Osteoblast (primary cell): ENCODE data around the gene SLC19A3. TPM values are rescaled to one million over a fixed set of nuclear protein-coding genes. Genes with fewer than 3 reads are reported as not detected.
A peak's percentile ranks its signal among the peaks of the same experiment; 100 is the strongest.

Source experiments
- DNase-seq: peaks from one replicate; pipeline ENCODE4 v3.0.0; 2011; ENCODE audit warnings: low spot score, mixed read lengths; ENCODE audit not compliant: insufficient read length; ENCODE audit errors: missing footprints
- H2AFZ ChIP-seq: 2 replicates; pipeline ENCODE4 v1.6.0; 2011; ENCODE audit warnings: mild to moderate bottlenecking, low read length
- H3K27ac ChIP-seq: 2 replicates; pipeline ENCODE4 v1.5.1; 2011; ENCODE audit warnings: mild to moderate bottlenecking, low read depth, low read length, moderate library complexity
- H3K27me3 ChIP-seq: 2 replicates; pipeline ENCODE4 v1.6.0; 2012; ENCODE audit warnings: mild to moderate bottlenecking, control low read depth, inconsistent platforms, low read length, moderate library complexity; ENCODE audit not compliant: insufficient read depth
- H3K36me3 ChIP-seq: 2 replicates; pipeline ENCODE4 v1.5.1; 2011; ENCODE audit warnings: mild to moderate bottlenecking, low read length, control low read depth, moderate library complexity; ENCODE audit not compliant: insufficient read depth
- H3K4me1 ChIP-seq: 2 replicates; pipeline ENCODE4 v1.5.1; 2011; ENCODE audit warnings: mild to moderate bottlenecking, low read length, control low read depth, moderate library complexity; ENCODE audit not compliant: insufficient read depth
- H3K4me2 ChIP-seq: 2 replicates; pipeline ENCODE4 v1.6.0; 2011; ENCODE audit warnings: mild to moderate bottlenecking, low read length; ENCODE audit not compliant: insufficient read depth
- H3K4me3 ChIP-seq: fragments of 200-600 bp; sonication (generic); 3 replicates; pipeline ENCODE4 v1.5.1; 2012; ENCODE audit warnings: mild to moderate bottlenecking, low read length, inconsistent platforms; ENCODE audit not compliant: insufficient read depth
- H3K79me2 ChIP-seq: 2 replicates; pipeline ENCODE4 v1.6.0; 2012; ENCODE audit warnings: mild to moderate bottlenecking, low read length, control low read depth, inconsistent platforms; ENCODE audit not compliant: insufficient read depth
- H3K9me3 ChIP-seq: 2 replicates; pipeline ENCODE4 v1.5.1; 2011; ENCODE audit warnings: low read depth, low read length, control low read depth
- H4K20me1 ChIP-seq: 2 replicates; pipeline ENCODE4 v1.6.0; 2012; ENCODE audit warnings: mild to moderate bottlenecking, low read length, control low read depth; ENCODE audit not compliant: insufficient read depth
- CTCF ChIP-seq: IDR thresholded peaks from 2 replicates; pipeline ENCODE4 v1.5.1; 2011; ENCODE audit warnings: mild to moderate bottlenecking, low read depth, low read length, moderate library complexity; ENCODE audit errors: extremely low read depth
- total RNA-seq: library from RNA; depleted of rRNA; stranded (reverse); fragments of >200 nt; gene quantifications from 2 replicates; pipeline ENCODE4 v1.2.3, GENCODE V29; 2012

SLC19A3 gene
- 0.29 and 0.36 TPM in 2 replicates for total RNA-seq

GRCh38 chr2:227717687-227718567, at the start of gene SLC19A3:
SLC19A3 (minus strand) TSS chr2:227718028; CDS start chr2:227702318, 15,710 bp downstream.
- H3K27me3 ChIP-seq, result peaks cover 11% of the 10 kb centered on the region
- TF ChIP-seq CTCF, result no peak
- H3K4me1 ChIP-seq, result peaks cover 4% of the 10 kb centered on the region
- H3K4me2 ChIP-seq, result peak within 1 kb of the TSS; percentile 91
- H3K27ac ChIP-seq, result no peak within 1 kb of the TSS
- no peaks in the 10 kb centered on the region for H3K9me3 ChIP-seq
- peak within 1 kb of the TSS; percentile 88 for H2AFZ ChIP-seq
- no peaks in the 10 kb centered on the region for H4K20me1 ChIP-seq
- peak; percentile 90 for DNase-seq
- H3K36me3 ChIP-seq, result no peaks in the 10 kb centered on the region
- no peaks in the 10 kb centered on the region for H3K79me2 ChIP-seq
- peak within 1 kb of the TSS; percentile 71 for H3K4me3 ChIP-seq

- no peaks in the 10 kb centered on the region for H3K27me3 ChIP-seq
- no peak overlapping the region for H3K27ac ChIP-seq
- H3K9me3 ChIP-seq, result no peaks in the 10 kb centered on the region
- peak; percentile 93 for DNase-seq
- H2AFZ ChIP-seq, result peak overlapping the region; percentile 50
- H3K4me1 ChIP-seq, result no peaks in the 10 kb centered on the region
- H4K20me1 ChIP-seq, result no peaks in the 10 kb centered on the region
- H3K79me2 ChIP-seq, result no peaks in the 10 kb centered on the region
- TF ChIP-seq CTCF, result peak; percentile 86
- H3K36me3 ChIP-seq, result no peaks in the 10 kb centered on the region
- no peak overlapping the region for H3K4me2 ChIP-seq
- no peak overlapping the region for H3K4me3 ChIP-seq
Measured at GRCh38 chr2:227766373-227766883, 48.6 kb upstream of the SLC19A3 start.

GRCh38 chr2:227765788-227766372, 48.1 kb upstream of the SLC19A3 start:
- H3K79me2 ChIP-seq, result no peaks in the 10 kb centered on the region
- H4K20me1 ChIP-seq, result no peaks in the 10 kb centered on the region
- H3K36me3 ChIP-seq, result no peaks in the 10 kb centered on the region
- no peaks in the 10 kb centered on the region for H3K27me3 ChIP-seq
- H3K4me2 ChIP-seq, result no peak overlapping the region
- H2AFZ ChIP-seq, result peak overlapping the region; percentile 50
- no peak for TF ChIP-seq CTCF
- peak; percentile 46 for DNase-seq
- no peaks in the 10 kb centered on the region for H3K4me1 ChIP-seq
- H3K4me3 ChIP-seq, result no peak overlapping the region
- H3K27ac ChIP-seq, result no peak overlapping the region
- no peaks in the 10 kb centered on the region for H3K9me3 ChIP-seq
